ENCODE results near the gene KLHL3. TPM values are rescaled to one million over a fixed set of nuclear protein-coding genes. Genes with fewer than 3 reads are reported as not detected.
A peak's percentile ranks its signal among the peaks of the same experiment; 100 is the strongest.

KLHL3 gene
- total RNA-seq, 4 donors from 2014 or later, result 1.0 to 3.0 (median 2.1) TPM

- intact Hi-C loops (cut with DNase I; ENCODE audit: low total_unique reads), result loop anchor here (10.0 kb wide), 1 partner anchor 114 kb away; no protein-coding TSS in a partner anchor
- no peak overlapping the region for H3K4me3 ChIP-seq (ENCODE audit: low read depth, poor library complexity, severe bottlenecking)
- WGBS, 2 donors, result 51 to 52% methylated on average over 10 of the region's 10 CpGs
- peak in 1 of 2 donors; percentile 77 for DNase-seq (ENCODE audit: low spot score in 2 of 2)
- TF ChIP-seq POLR2A (IDR thresholded peaks at IDR 0.05) (no peak), CTCF (IDR thresholded peaks at IDR 0.05) (no peak)
Observed at GRCh38 chr5:137630216-137630971, 105.5 kb downstream of the KLHL3 start.

- intact Hi-C loops (cut with DNase I; ENCODE audit: low total_unique reads), result loop anchor here (10.0 kb wide), 1 partner anchor 115 kb away; no protein-coding TSS in a partner anchor
- WGBS, 2 donors, result 21 to 28% methylated on average over 4 of the region's 4 CpGs
- H3K4me3 ChIP-seq (ENCODE audit: low read depth, poor library complexity, severe bottlenecking), result no peak overlapping the region
- TF ChIP-seq POLR2A (IDR thresholded peaks at IDR 0.05), result no peak
- TF ChIP-seq CTCF (IDR thresholded peaks at IDR 0.05), result peak in 2 of 3 donors; percentile 84 to 94
- DNase-seq (ENCODE audit: low spot score in 2 of 2), result peak in 1 of 2 donors; percentile 68
Observed at GRCh38 chr5:137629646-137630045, 106.2 kb downstream of the KLHL3 start.

- intact Hi-C loops (cut with DNase I; ENCODE audit: low total_unique reads), result no loop called here
- H3K4me3 ChIP-seq (ENCODE audit: low read depth, poor library complexity, severe bottlenecking), result no peak overlapping the region
- no peak for TF ChIP-seq CTCF (IDR thresholded peaks at IDR 0.05)
- 86 to 100% methylated on average over 3 of the region's 3 CpGs for WGBS, 2 donors
- DNase-seq (ENCODE audit: low spot score in 2 of 2), result peak in 1 of 2 donors; percentile 71
Observed at GRCh38 chr5:137627706-137628105, 108.2 kb downstream of the KLHL3 start.

- TF ChIP-seq POLR2A (IDR thresholded peaks at IDR 0.05) (no peak), CTCF (IDR thresholded peaks at IDR 0.05) (no peak)
- intact Hi-C loops (cut with DNase I; ENCODE audit: low total_unique reads), result no loop called here
- 49 to 50% methylated on average over 3 of the region's 3 CpGs for WGBS, 2 donors
- H3K4me3 ChIP-seq (ENCODE audit: low read depth, poor library complexity, severe bottlenecking), result no peak overlapping the region
- no peak for DNase-seq (ENCODE audit: low spot score in 2 of 2)
Observed at GRCh38 chr5:137627293-137627692, 108.6 kb downstream of the KLHL3 start.

GRCh38 chr5:137624786-137625349, 111.0 kb downstream of the KLHL3 start:
- DNase-seq (ENCODE audit: low spot score in 2 of 2), result peak in 1 of 2 donors; percentile 60
- intact Hi-C loops (cut with DNase I; ENCODE audit: low total_unique reads), result no loop called here
- TF ChIP-seq POLR2A (IDR thresholded peaks at IDR 0.05), result no peak
- WGBS, 2 donors, result 63 to 66% methylated on average over 5 of the region's 5 CpGs
- H3K4me3 ChIP-seq (ENCODE audit: low read depth, poor library complexity, severe bottlenecking), result no peak overlapping the region

GRCh38 chr5:137622850-137623249, 113.0 kb downstream of the KLHL3 start:
- 43 to 46% methylated on average over 5 of the region's 5 CpGs for WGBS, 2 donors
- no peak overlapping the region for H3K4me3 ChIP-seq (ENCODE audit: low read depth, poor library complexity, severe bottlenecking)
- intact Hi-C loops (cut with DNase I; ENCODE audit: low total_unique reads), result no loop called here
- DNase-seq (ENCODE audit: low spot score in 2 of 2), result peak; percentile 77 to 92
- TF ChIP-seq POLR2A (IDR thresholded peaks at IDR 0.05), result no peak
- TF ChIP-seq CTCF (IDR thresholded peaks at IDR 0.05), result no peak
